Measurements from ENCODE around the gene TMEM14B. TPM values are rescaled to one million over a fixed set of nuclear protein-coding genes. Genes with fewer than 3 reads are reported as not detected.

Gene TMEM14B
- total and polyA plus RNA-seq, 9 of the 15 experiments (the other 6 are each of a cell fraction or from before 2014, with no cell fraction given), result 174 to 862 (median 263) TPM

GRCh38 chr6:10722570-10722819, 25.1 kb upstream of the TMEM14B start (continued):
- peak; percentile 34; the same call in 1 of the 2 replicates for TF ChIP-seq CLOCK (CRISPR knock-in tag; IDR thresholded peaks at IDR 0.05; ENCODE audit: borderline replicate concordance)
- TF ChIP-seq KDM4B (IDR thresholded peaks at IDR 0.05; ENCODE audit: borderline replicate concordance in 2 of 2, low read depth in 1 of 2), result no peak
- TF ChIP-seq MECOM (CRISPR knock-in tag; IDR thresholded peaks at IDR 0.05), result peak; percentile 64; the same call in 1 of the 2 replicates
- TF ChIP-seq, protein P1, sequence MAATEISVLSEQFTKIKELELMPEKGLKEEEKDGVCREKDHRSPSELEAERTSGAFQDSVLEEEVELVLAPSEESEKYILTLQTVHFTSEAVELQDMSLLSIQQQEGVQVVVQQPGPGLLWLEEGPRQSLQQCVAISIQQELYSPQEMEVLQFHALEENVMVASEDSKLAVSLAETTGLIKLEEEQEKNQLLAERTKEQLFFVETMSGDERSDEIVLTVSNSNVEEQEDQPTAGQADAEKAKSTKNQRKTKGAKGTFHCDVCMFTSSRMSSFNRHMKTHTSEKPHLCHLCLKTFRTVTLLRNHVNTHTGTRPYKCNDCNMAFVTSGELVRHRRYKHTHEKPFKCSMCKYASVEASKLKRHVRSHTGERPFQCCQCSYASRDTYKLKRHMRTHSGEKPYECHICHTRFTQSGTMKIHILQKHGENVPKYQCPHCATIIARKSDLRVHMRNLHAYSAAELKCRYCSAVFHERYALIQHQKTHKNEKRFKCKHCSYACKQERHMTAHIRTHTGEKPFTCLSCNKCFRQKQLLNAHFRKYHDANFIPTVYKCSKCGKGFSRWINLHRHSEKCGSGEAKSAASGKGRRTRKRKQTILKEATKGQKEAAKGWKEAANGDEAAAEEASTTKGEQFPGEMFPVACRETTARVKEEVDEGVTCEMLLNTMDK (IDR thresholded peaks at IDR 0.05; ENCODE audit: borderline replicate concordance, insufficient read depth, low read depth, low read length, poor library complexity, severe bottlenecking), result no peak
- 0 out of 2 replicates have a peak, but pooled peaks have one; percentile 22 for TF ChIP-seq TARDBP (IDR thresholded peaks at IDR 0.05)
- TF ChIP-seq BCOR (IDR thresholded peaks at IDR 0.05), result no peak
- TF ChIP-seq ZNF239 (CRISPR knock-in tag; IDR thresholded peaks at IDR 0.05), result peak; percentile 52
- no peak for TF ChIP-seq GABPB2 (CRISPR knock-in tag; conservative IDR thresholded peaks at IDR 0.05)
- no peak for TF ChIP-seq MIER1 (IDR thresholded peaks at IDR 0.05; ENCODE audit: low read depth)
- TF ChIP-seq ZNF583 (CRISPR knock-in tag; IDR thresholded peaks at IDR 0.05), result 0 out of 2 replicates have a peak, but pooled peaks have one; percentile 27
- TF ChIP-seq, protein P2, sequence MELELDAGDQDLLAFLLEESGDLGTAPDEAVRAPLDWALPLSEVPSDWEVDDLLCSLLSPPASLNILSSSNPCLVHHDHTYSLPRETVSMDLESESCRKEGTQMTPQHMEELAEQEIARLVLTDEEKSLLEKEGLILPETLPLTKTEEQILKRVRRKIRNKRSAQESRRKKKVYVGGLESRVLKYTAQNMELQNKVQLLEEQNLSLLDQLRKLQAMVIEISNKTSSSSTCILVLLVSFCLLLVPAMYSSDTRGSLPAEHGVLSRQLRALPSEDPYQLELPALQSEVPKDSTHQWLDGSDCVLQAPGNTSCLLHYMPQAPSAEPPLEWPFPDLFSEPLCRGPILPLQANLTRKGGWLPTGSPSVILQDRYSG (tag; conservative IDR thresholded peaks at IDR 0.05; ENCODE audit: low read depth), result 0 out of 2 replicates have a peak, but pooled peaks have one; percentile 52
- no peak for TF ChIP-seq FOXK2 (conservative IDR thresholded peaks at IDR 0.05 in 1 of 2, IDR thresholded peaks at IDR 0.05 in 1 of 2; ENCODE audit: low read depth in 2 of 2)
- TF ChIP-seq ATF7 (IDR thresholded peaks at IDR 0.05), result no peak
- no peak for TF ChIP-seq ZFP1 (CRISPR knock-in tag; IDR thresholded peaks at IDR 0.05)
- no peak for TF ChIP-seq ZNF311 (CRISPR knock-in tag; IDR thresholded peaks at IDR 0.05)
- no peak; the same call in 1 of the 2 replicates for TF ChIP-seq NFRKB (IDR thresholded peaks at IDR 0.05; ENCODE audit: low read depth)
- TF ChIP-seq CREB1 (IDR thresholded peaks at IDR 0.05), result no peak
- no peak for TF ChIP-seq CREB1 (CRISPR knock-in tag; IDR thresholded peaks at IDR 0.05)
- TF ChIP-seq CREB3L1 (IDR thresholded peaks at IDR 0.05; ENCODE audit: borderline replicate concordance, low read depth), result peak; percentile 64
- TF ChIP-seq, protein P3, sequence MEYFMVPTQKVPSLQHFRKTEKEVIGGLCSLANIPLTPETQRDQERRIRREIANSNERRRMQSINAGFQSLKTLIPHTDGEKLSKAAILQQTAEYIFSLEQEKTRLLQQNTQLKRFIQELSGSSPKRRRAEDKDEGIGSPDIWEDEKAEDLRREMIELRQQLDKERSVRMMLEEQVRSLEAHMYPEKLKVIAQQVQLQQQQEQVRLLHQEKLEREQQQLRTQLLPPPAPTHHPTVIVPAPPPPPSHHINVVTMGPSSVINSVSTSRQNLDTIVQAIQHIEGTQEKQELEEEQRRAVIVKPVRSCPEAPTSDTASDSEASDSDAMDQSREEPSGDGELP (CRISPR knock-in tag; IDR thresholded peaks at IDR 0.05; ENCODE audit: borderline replicate concordance), result no peak
- 0 out of 2 replicates have a peak, but pooled peaks have one; percentile 6 for TF ChIP-seq SMAD4 (CRISPR knock-in tag; conservative IDR thresholded peaks at IDR 0.05)
- no peak for TF ChIP-seq ZNF133 (CRISPR knock-in tag; IDR thresholded peaks at IDR 0.05)
- TF ChIP-seq ARID2 (IDR thresholded peaks at IDR 0.05), result no peak
